Spleen (tissue), 11 donors: ENCODE data around the gene DYNC1LI1. TPM values are rescaled to one million over a fixed set of nuclear protein-coding genes. Genes with fewer than 3 reads are reported as not detected.

Experiments used
- DNase-seq: peaks from one replicate; pipeline ENCODE4 v3.0.0-alpha.2; 2020
- H3K27ac ChIP-seq, 8 donors: fragments of 200-600 bp; sonication (generic) in 7 of 8; 1 replicate in 4 of 8; 2 replicates in 4 of 8; pipeline versions ENCODE4 v1.5.0 to v1.8.0; 2016 to 2021; ENCODE audit warnings: inconsistent platforms in 4 of 8, mild to moderate bottlenecking in 4 of 8, moderate library complexity in 1 of 8
- H3K27me3 ChIP-seq, 7 donors: fragments of 200-600 bp; sonication (generic) in 6 of 7; replicated peaks in 1 of 7; 1 replicate in 4 of 7; 2 replicates in 3 of 7; pipeline versions ENCODE4 v1.5.0 to v1.8.0; 2016 to 2021; ENCODE audit warnings: inconsistent platforms in 3 of 7, mild to moderate bottlenecking in 1 of 7
- H3K36me3 ChIP-seq, 6 donors: fragments of 200-600 bp; sonication (generic) in 5 of 6; 1 replicate in 4 of 6; 2 replicates in 2 of 6; pipeline versions ENCODE4 v1.5.0 to v1.8.0; 2016 to 2021; ENCODE audit warnings: inconsistent platforms in 2 of 6
- H3K4me1 ChIP-seq, 6 donors: fragments of 200-600 bp; sonication (generic) in 5 of 6; 1 replicate in 3 of 6; 2 replicates in 3 of 6; pipeline versions ENCODE4 v1.5.0 to v1.8.0; 2016 to 2021; ENCODE audit warnings: inconsistent platforms in 3 of 6
- H3K4me3 ChIP-seq, 8 donors: fragments of 200-600 bp; sonication (generic) in 7 of 8; 1 replicate in 4 of 8; 2 replicates in 4 of 8; pipeline versions ENCODE4 v1.5.0 to v1.8.0; 2016 to 2021; ENCODE audit warnings: inconsistent platforms in 4 of 8, mild to moderate bottlenecking in 4 of 8, moderate library complexity in 2 of 8
- H3K9me3 ChIP-seq, 8 donors: fragments of 200-600 bp; sonication (generic) in 7 of 8; 1 replicate in 4 of 8; 2 replicates in 4 of 8; pipeline versions ENCODE4 v1.5.0 to v1.8.0; 2016 to 2021; ENCODE audit warnings: inconsistent platforms in 4 of 8
- POLR2A ChIP-seq, 3 donors: fragments of 450-650 bp; IDR thresholded peaks; one replicate each; pipeline ENCODE4 v1.5.1; 2017; ENCODE audit warnings: antibody characterized with exemption in 3 of 3, mild to moderate bottlenecking in 1 of 3
- POLR2AphosphoS5 ChIP-seq, 3 donors: sonication (generic); formaldehyde crosslinking; IDR thresholded peaks; one replicate each; pipeline ENCODE4 v1.5.1; 2017; ENCODE audit warnings: antibody characterized with exemption in 3 of 3
- WGBS, 5 donors: extraction: QIAGEN DNeasy Blood & Tissue Kit in 3 of 5; methylation state at CpG; one replicate each; pipeline versions ENCODE4 v1.1.5 to v1.1.7; 2013 to 2018; 5-methylcytosine and 5-hydroxymethylcytosine counted together
- intact Hi-C: fragments of 100-400 bp; cut with DNase I; formaldehyde crosslinking; loops from one replicate; pipeline ENCODE4 v1.15.0; 2023; ENCODE audit warnings: low total_unique reads
- polyA plus RNA-seq, 3 donors: library from polyadenylated mRNA; stranded (reverse); fragments of 200-250 nt; gene quantifications; one replicate each; pipeline ENCODE4 v1.2.1, GENCODE V29; 2013
- total RNA-seq, 7 donors: library from RNA; depleted of rRNA in 3 of 7; stranded (reverse); fragments of >200 nt in 3 of 7; fragmentation: NEBNext Ultra II Directional in 4 of 7; extraction: Animal tissue kit (Norgen Biotek cat#: 25700) in 4 of 7; gene quantifications; one replicate each; pipeline versions ENCODE4 v1.1.0 to v1.2.1, GENCODE V29; 2016 to 2021
- TF ChIP-seq, protein P1 (sequence below), 11 experiments: fragments of 200-600 bp in 7 of 11; fragments of 450-650 bp in 4 of 11; sonication (generic) in 4 of 11; IDR thresholded peaks in 8 of 11; conservative IDR thresholded peaks in 3 of 11; 1 replicate in 7 of 11; 2 replicates in 4 of 11; pipeline versions ENCODE4 v1.4.0 to v1.8.0; 2016 to 2021; ENCODE audit warnings: antibody characterized with exemption in 11 of 11, inconsistent platforms in 4 of 11, mild to moderate bottlenecking in 1 of 11
- donor health status: healthy with polysubstance abuse.
- donor health status: DM: no; HTN: no; CAD: no; lungs with moderate emphysema.
- donor health status: DM: no; HTN: no; CAD: no.
- donor health status: Bipolar disorder and iron deficiency.
- donor health status: healthy.
- donor health status: DM: no; HTN: no; CAD: no.
- donor health status: DM: yes; HTN: yes; CAD: no.

DYNC1LI1 gene
- total and polyA plus RNA-seq, 10 donors, result 13.3 to 46.4 (median 36.1) TPM

DNA sequence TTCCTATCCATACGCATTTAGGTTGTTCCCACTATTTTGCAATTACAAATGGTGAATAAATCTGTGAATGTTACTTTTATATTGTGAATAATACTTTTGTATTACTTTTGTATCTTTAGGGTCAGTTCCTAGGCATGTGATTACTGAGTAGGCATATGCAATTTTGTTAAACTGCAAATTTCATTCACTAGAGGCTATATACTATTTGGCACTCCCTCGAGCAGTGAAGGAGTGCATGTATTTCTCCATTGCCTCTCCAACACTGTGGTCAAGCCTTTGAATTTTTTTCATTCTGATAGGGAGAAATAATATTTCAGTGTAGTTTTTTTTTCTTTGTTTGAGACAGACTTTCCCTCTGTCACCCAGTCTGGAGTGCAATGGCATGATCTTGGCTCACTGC is 59.7 kb downstream of the DYNC1LI1 start:
- DNase-seq, result no peak
- Histone ChIP-seq H3K4me1 (peaks cover 0 to 6% (median 2%) of the 10 kb centered on the region in 6 donors), H3K27ac (no peak overlapping the region), H3K36me3 (no peaks in the 10 kb centered on the region), H3K4me3 (no peak overlapping the region), H3K27me3 (no peaks in the 10 kb centered on the region), H3K9me3 (no peaks in the 10 kb centered on the region)
- 80 to 91% (median 86%) methylated on average over 2 of the region's 2 CpGs for WGBS, 5 donors
- intact Hi-C loops, result loop anchor here (2.0 to 5.0 kb wide), 2 partner anchors 152 to 421 kb away; no protein-coding TSS in a partner anchor
- no peak for TF ChIP-seq POLR2A (IDR thresholded peaks at IDR 0.05)

DNA sequence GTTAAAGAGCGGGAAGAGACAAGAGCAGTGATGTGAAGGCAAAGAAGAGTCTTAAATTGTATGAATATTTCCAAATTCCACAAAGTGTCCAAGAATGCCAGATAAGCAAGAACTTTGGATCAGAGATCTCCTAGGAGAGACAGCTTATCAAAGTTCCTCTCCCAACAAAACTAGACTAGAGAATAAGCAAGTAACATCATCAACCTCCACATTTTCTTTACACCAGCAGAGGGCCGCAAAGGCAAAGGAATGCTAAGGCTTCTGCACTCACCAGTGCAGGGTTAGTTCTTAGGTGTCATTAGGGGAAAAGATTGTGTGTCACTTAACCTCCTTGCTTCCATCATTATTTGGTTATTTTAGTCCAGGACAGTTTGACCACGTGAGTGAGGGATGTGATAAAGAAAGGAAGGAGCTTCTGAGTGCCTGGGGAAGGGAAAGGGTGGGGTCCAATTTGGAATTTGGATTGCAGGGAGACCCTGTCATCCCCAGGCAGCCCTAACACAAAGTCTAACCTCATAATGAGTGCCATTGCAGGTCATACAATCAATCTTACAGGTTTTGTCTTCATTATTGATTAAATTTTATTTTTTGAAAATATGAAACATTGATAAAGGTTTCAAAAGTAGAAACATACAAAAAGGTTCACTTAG is 60.5 kb downstream of the DYNC1LI1 start:
- Histone ChIP-seq H3K4me3 (no peak overlapping the region), H3K27me3 (no peaks in the 10 kb centered on the region), H3K27ac (no peak overlapping the region), H3K4me1 (peaks cover 0 to 6% (median 0%) of the 10 kb centered on the region in 6 donors), H3K9me3 (no peaks in the 10 kb centered on the region), H3K36me3 (no peaks in the 10 kb centered on the region)
- TF ChIP-seq POLR2AphosphoS5 (IDR thresholded peaks at IDR 0.05), result no peak
- TF ChIP-seq, protein P1, sequence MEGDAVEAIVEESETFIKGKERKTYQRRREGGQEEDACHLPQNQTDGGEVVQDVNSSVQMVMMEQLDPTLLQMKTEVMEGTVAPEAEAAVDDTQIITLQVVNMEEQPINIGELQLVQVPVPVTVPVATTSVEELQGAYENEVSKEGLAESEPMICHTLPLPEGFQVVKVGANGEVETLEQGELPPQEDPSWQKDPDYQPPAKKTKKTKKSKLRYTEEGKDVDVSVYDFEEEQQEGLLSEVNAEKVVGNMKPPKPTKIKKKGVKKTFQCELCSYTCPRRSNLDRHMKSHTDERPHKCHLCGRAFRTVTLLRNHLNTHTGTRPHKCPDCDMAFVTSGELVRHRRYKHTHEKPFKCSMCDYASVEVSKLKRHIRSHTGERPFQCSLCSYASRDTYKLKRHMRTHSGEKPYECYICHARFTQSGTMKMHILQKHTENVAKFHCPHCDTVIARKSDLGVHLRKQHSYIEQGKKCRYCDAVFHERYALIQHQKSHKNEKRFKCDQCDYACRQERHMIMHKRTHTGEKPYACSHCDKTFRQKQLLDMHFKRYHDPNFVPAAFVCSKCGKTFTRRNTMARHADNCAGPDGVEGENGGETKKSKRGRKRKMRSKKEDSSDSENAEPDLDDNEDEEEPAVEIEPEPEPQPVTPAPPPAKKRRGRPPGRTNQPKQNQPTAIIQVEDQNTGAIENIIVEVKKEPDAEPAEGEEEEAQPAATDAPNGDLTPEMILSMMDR (IDR thresholded peaks at IDR 0.05 in 8 of 11, conservative IDR thresholded peaks at IDR 0.05 in 3 of 11), result peak; percentile 48 to 85 (median 73)
- no peak for TF ChIP-seq POLR2A (IDR thresholded peaks at IDR 0.05)
- intact Hi-C loops, result loop anchor here (2.0 to 5.0 kb wide), 2 partner anchors 153 to 422 kb away; no protein-coding TSS in a partner anchor
- no peak for DNase-seq
- 31 to 36% (median 33%) methylated on average over 3 of the region's 3 CpGs for WGBS, 5 donors

DNA sequence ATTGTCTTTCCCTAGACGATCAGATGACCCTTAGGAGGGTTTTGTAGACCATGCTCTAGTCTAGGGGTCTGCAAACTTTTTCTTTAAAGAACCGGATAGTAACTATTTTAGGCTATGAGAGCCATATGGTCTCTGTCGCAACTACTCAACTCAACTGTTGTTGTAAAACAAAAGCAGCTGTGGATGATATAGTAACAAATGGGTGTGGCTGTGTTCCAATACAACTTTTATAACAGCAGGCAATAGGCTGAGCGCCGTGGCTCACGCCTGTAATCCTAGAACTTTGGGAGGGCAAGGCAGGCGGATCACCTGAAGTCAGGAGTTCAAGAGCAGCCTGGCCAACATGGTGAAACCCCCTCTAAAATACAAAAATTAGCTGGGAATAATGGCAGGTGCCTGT is 61.9 kb downstream of the DYNC1LI1 start:
- H3K27me3 ChIP-seq, result no peaks in the 10 kb centered on the region
- no peak overlapping the region for H3K27ac ChIP-seq
- no peak overlapping the region for H3K4me3 ChIP-seq
- intact Hi-C loops, result no loop called here
- peaks cover 0 to 6% (median 0%) of the 10 kb centered on the region in 6 donors for H3K4me1 ChIP-seq
- WGBS, 5 donors, result 69 to 83% (median 73%) methylated on average over 7 of the region's 7 CpGs
- DNase-seq, result no peak
- H3K36me3 ChIP-seq, result no peaks in the 10 kb centered on the region
- TF ChIP-seq, protein P1 (IDR thresholded peaks at IDR 0.05 in 8 of 11, conservative IDR thresholded peaks at IDR 0.05 in 3 of 11), result no peak
- no peak for TF ChIP-seq POLR2A (IDR thresholded peaks at IDR 0.05)
- no peak for TF ChIP-seq POLR2AphosphoS5 (IDR thresholded peaks at IDR 0.05)
- H3K9me3 ChIP-seq, result no peaks in the 10 kb centered on the region

- Histone ChIP-seq H3K4me1 (peaks cover 0 to 17% (median 13%) of the 10 kb centered on the region in 6 donors), H3K4me3 (no peak overlapping the region), H3K9me3 (no peaks in the 10 kb centered on the region), H3K36me3 (no peaks in the 10 kb centered on the region), H3K27ac (no peak overlapping the region), H3K27me3 (no peaks in the 10 kb centered on the region)
- 61 to 84% (median 74%) methylated on average over 4 of the region's 4 CpGs for WGBS, 5 donors
- intact Hi-C loops, result no loop called here
- TF ChIP-seq, protein P1 (IDR thresholded peaks at IDR 0.05 in 8 of 11, conservative IDR thresholded peaks at IDR 0.05 in 3 of 11), result no peak
- TF ChIP-seq POLR2A (IDR thresholded peaks at IDR 0.05) (no peak), POLR2AphosphoS5 (IDR thresholded peaks at IDR 0.05) (no peak)
- no peak for DNase-seq
Observed at GRCh38 chr3:32506466-32506865, 64.2 kb downstream of the DYNC1LI1 start.
